ENCODE data around the gene COCH.

COCH gene

DNA sequence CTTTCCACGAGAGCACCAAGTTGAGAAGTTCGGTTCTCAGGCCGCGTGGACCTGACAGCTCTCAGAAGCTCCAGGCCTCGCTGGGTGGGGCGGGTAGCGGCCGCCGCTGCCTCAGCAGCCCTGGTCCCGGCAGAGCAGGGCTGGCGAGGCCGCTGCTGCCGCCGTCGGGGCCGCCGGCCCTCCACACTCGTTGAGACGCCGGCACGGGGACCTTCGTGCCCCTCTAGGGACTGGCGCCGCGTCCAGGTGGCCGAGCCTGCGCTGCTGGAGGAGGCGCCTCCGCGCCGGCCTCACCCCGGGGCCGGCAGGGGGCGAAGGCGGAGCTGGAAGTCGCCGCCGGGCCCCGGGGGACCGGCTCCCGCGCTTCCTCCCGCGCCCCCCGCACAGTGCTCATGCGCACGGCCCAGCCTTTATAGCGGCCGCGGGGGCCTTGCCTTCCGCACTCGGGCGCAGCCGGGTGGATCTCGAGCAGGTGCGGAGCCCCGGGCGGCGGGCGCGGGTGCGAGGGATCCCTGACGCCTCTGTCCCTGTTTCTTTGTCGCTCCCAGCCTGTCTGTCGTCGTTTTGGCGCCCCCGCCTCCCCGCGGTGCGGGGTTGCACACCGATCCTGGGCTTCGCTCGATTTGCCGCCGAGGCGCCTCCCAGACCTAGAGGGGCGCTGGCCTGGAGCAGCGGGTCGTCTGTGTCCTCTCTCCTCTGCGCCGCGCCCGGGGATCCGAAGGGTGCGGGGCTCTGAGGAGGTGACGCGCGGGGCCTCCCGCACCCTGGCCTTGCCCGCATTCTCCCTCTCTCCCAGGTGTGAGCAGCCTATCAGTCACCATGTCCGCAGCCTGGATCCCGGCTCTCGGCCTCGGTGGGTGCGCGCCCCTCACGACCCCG, at the start of gene COCH:
Gene COCH (plus strand): TSS at position 440 of the 879 bp plus-strand sequence. CDS start 380 bp downstream, at position 820.
- Histone ChIP-seq H3K9me2 (replicated peaks; ENCODE audit: low read depth, low read length) (no peaks in the 10 kb centered on the region), H3K4me1 (ENCODE audit: insufficient read depth, low read length, poor library complexity, severe bottlenecking) (no peaks in the 10 kb centered on the region), H3K36me3 (ENCODE audit: insufficient read depth, low read length) (no peaks in the 10 kb centered on the region), H4K20me1 (ENCODE audit: insufficient read depth, low read length, poor library complexity, severe bottlenecking) (no peaks in the 10 kb centered on the region), H3K9ac (ENCODE audit: low read depth, low read length, poor library complexity, severe bottlenecking) (no peak within 1 kb of the TSS), H3K27me3 (ENCODE audit: insufficient read depth, low read length, poor library complexity, severe bottlenecking) (no peaks in the 10 kb centered on the region), H3K4me3 (ENCODE audit: low read length, poor library complexity, severe bottlenecking) (no peak within 1 kb of the TSS), H3K4me2 (ENCODE audit: low read depth, low read length, poor library complexity, severe bottlenecking) (no peak within 1 kb of the TSS), H3K9me3 (ENCODE audit: insufficient read depth, low read depth, low read length) (no peaks in the 10 kb centered on the region), H2AFZ (ENCODE audit: low read length) (no peak within 1 kb of the TSS), H3F3A (ENCODE audit: low read depth) (no peaks in the 10 kb centered on the region), H3K79me2 (ENCODE audit: insufficient read depth, low read length) (no peaks in the 10 kb centered on the region)
- no peak for TF ChIP-seq EZH2phosphoT487 (IDR thresholded peaks at IDR 0.05; ENCODE audit: borderline replicate concordance)
- TF ChIP-seq, protein P1, sequence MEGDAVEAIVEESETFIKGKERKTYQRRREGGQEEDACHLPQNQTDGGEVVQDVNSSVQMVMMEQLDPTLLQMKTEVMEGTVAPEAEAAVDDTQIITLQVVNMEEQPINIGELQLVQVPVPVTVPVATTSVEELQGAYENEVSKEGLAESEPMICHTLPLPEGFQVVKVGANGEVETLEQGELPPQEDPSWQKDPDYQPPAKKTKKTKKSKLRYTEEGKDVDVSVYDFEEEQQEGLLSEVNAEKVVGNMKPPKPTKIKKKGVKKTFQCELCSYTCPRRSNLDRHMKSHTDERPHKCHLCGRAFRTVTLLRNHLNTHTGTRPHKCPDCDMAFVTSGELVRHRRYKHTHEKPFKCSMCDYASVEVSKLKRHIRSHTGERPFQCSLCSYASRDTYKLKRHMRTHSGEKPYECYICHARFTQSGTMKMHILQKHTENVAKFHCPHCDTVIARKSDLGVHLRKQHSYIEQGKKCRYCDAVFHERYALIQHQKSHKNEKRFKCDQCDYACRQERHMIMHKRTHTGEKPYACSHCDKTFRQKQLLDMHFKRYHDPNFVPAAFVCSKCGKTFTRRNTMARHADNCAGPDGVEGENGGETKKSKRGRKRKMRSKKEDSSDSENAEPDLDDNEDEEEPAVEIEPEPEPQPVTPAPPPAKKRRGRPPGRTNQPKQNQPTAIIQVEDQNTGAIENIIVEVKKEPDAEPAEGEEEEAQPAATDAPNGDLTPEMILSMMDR (conservative IDR thresholded peaks at IDR 0.05; ENCODE audit: low read length) = no peak

DNA sequence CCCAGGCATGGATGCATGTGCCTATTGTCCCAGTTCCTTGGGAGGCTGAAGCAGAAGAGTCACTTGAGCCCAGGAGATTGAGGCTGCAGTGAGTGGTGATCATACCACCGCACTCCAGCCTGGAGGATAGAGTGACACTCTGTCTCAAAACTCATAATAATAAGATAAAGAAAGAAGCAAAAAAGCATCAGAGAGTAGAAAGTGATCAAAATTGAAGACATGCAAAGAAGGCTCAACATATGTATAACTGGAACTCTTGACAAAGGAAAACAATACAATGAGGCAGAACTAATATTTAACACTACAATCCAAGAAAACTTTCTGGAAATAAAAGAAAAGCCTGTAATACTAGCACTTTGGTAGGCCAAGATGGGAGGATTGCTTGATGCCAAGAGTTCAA, 48.3 kb upstream of the COCH start:
- Histone ChIP-seq H3K9me2 (replicated peaks; ENCODE audit: low read depth, low read length) (no peaks in the 10 kb centered on the region), H3F3A (ENCODE audit: low read depth) (no peaks in the 10 kb centered on the region), H3K4me3 (ENCODE audit: low read length, poor library complexity, severe bottlenecking) (no peak overlapping the region), H3K9ac (ENCODE audit: low read depth, low read length, poor library complexity, severe bottlenecking) (no peak overlapping the region), H3K4me1 (ENCODE audit: insufficient read depth, low read length, poor library complexity, severe bottlenecking) (no peaks in the 10 kb centered on the region), H4K20me1 (ENCODE audit: insufficient read depth, low read length, poor library complexity, severe bottlenecking) (no peaks in the 10 kb centered on the region), H3K27me3 (ENCODE audit: insufficient read depth, low read length, poor library complexity, severe bottlenecking) (no peaks in the 10 kb centered on the region), H2AFZ (ENCODE audit: low read length) (no peak overlapping the region), H3K9me3 (ENCODE audit: insufficient read depth, low read depth, low read length) (no peaks in the 10 kb centered on the region), H3K4me2 (ENCODE audit: low read depth, low read length, poor library complexity, severe bottlenecking) (no peak overlapping the region), H3K36me3 (ENCODE audit: insufficient read depth, low read length) (no peaks in the 10 kb centered on the region), H3K79me2 (ENCODE audit: insufficient read depth, low read length) (no peaks in the 10 kb centered on the region)
- TF ChIP-seq EZH2phosphoT487 (IDR thresholded peaks at IDR 0.05; ENCODE audit: borderline replicate concordance) = no peak
- TF ChIP-seq, protein P1 (conservative IDR thresholded peaks at IDR 0.05; ENCODE audit: low read length) = no peak

DNA sequence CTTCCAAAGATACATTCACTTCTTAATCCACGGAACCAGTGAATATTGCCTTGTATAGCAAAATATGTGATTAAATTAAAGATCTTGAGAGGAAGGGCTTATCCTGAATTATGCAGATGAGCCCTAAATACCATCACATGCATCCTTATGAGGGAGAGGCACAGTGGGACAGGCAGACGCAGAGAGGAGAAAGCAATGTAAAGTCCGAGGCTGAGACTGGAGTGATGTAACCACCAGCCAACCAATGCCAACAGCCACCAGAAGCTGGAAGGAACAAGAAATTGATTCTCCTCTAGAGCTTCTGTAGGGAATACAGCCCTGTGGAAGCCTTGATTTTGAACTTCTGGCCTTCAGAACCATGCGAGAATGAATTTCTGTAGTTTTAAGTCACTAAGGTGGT, 44.5 kb upstream of the COCH start:
- H3K79me2 ChIP-seq (ENCODE audit: insufficient read depth, low read length) = no peaks in the 10 kb centered on the region
- H3F3A ChIP-seq (ENCODE audit: low read depth) = no peaks in the 10 kb centered on the region
- no peaks in the 10 kb centered on the region for H3K36me3 ChIP-seq (ENCODE audit: insufficient read depth, low read length)
- peaks cover 4% of the 10 kb centered on the region; the same call in 1 of the 2 replicates for H3K9me3 ChIP-seq (ENCODE audit: insufficient read depth, low read depth, low read length)
- no peaks in the 10 kb centered on the region for H3K4me1 ChIP-seq (ENCODE audit: insufficient read depth, low read length, poor library complexity, severe bottlenecking)
- no peaks in the 10 kb centered on the region for H3K27me3 ChIP-seq (ENCODE audit: insufficient read depth, low read length, poor library complexity, severe bottlenecking)
- no peak overlapping the region for H3K4me2 ChIP-seq (ENCODE audit: low read depth, low read length, poor library complexity, severe bottlenecking)
- H3K9ac ChIP-seq (ENCODE audit: low read depth, low read length, poor library complexity, severe bottlenecking) = no peak overlapping the region
- no peak overlapping the region for H2AFZ ChIP-seq (ENCODE audit: low read length)
- no peak overlapping the region for H3K4me3 ChIP-seq (ENCODE audit: low read length, poor library complexity, severe bottlenecking)
- TF ChIP-seq, protein P1 (conservative IDR thresholded peaks at IDR 0.05; ENCODE audit: low read length) = no peak
- TF ChIP-seq EZH2phosphoT487 (IDR thresholded peaks at IDR 0.05; ENCODE audit: borderline replicate concordance) = no peak
- no peaks in the 10 kb centered on the region for H4K20me1 ChIP-seq (ENCODE audit: insufficient read depth, low read length, poor library complexity, severe bottlenecking)
- H3K9me2 ChIP-seq (replicated peaks; ENCODE audit: low read depth, low read length) = no peaks in the 10 kb centered on the region
